Measurements from ENCODE around the gene APOL6. TPM values are rescaled to one million over a fixed set of nuclear protein-coding genes. Genes with fewer than 3 reads are reported as not detected.

The APOL6 gene
- total and polyA plus RNA-seq, 9 of the 15 experiments (the other 6 are each of a cell fraction or from before 2014, with no cell fraction given), result 0.29 to 1.2 (median 0.70) TPM

DNA sequence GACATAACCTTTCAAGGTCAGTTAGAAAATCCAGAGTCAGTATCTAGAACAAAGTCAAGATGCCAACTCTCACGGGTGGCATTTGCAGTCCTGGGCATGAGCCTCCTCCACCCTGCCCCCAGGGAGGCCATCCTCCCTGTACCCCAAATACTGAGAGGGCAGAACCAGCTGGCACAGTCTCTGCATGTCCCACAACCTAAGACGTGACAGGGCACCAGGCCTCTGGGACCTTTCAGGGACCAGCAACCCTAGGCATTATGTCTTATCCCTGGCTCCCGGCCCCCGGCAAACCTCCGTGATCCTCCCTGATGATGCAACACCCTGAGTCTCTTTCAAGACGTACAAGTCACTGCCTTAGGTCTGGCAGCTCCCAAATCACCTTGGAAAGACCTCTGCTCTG lies 33.1 kb upstream of the APOL6 start (continued):
- TF ChIP-seq, protein P1, sequence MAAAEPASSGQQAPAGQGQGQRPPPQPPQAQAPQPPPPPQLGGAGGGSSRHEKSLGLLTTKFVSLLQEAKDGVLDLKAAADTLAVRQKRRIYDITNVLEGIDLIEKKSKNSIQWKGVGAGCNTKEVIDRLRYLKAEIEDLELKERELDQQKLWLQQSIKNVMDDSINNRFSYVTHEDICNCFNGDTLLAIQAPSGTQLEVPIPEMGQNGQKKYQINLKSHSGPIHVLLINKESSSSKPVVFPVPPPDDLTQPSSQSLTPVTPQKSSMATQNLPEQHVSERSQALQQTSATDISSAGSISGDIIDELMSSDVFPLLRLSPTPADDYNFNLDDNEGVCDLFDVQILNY (CRISPR knock-in tag; IDR thresholded peaks at IDR 0.05), result no peak
- TF ChIP-seq, protein P2, sequence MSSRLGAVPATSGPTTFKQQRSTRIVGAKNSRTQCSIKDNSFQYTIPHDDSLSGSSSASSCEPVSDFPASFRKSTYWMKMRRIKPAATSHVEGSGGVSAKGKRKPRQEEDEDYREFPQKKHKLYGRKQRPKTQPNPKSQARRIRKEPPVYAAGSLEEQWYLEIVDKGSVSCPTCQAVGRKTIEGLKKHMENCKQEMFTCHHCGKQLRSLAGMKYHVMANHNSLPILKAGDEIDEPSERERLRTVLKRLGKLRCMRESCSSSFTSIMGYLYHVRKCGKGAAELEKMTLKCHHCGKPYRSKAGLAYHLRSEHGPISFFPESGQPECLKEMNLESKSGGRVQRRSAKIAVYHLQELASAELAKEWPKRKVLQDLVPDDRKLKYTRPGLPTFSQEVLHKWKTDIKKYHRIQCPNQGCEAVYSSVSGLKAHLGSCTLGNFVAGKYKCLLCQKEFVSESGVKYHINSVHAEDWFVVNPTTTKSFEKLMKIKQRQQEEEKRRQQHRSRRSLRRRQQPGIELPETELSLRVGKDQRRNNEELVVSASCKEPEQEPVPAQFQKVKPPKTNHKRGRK (tag; IDR thresholded peaks at IDR 0.05), result no peak
- TF ChIP-seq JUND (IDR thresholded peaks at IDR 0.05; ENCODE audit: borderline replicate concordance, low read depth, low read length) (peak; percentile 81), JUND (tag; IDR thresholded peaks at IDR 0.05; ENCODE audit: borderline replicate concordance, low read depth, low read length) (no peak; the same call in 2 of the 3 replicates), CBX3 (IDR thresholded peaks at IDR 0.05; ENCODE audit: borderline replicate concordance in 1 of 2, low read length in 2 of 2) (no peak), ZZZ3 (IDR thresholded peaks at IDR 0.05) (no peak), SETDB1 (IDR thresholded peaks at IDR 0.05; ENCODE audit: low read length) (no peak), HNRNPUL1 (IDR thresholded peaks at IDR 0.05; ENCODE audit: low read length) (no peak), ESRRB (CRISPR knock-in tag; IDR thresholded peaks at IDR 0.05; ENCODE audit: borderline replicate concordance) (no peak), PHF20 (IDR thresholded peaks at IDR 0.05; ENCODE audit: partially characterized antibody) (no peak), STAT5B (CRISPR knock-in tag; IDR thresholded peaks at IDR 0.05) (no peak), ZNF212 (CRISPR knock-in tag; IDR thresholded peaks at IDR 0.05) (no peak), FOXA3 (CRISPR knock-in tag; conservative IDR thresholded peaks at IDR 0.05 in 1 of 2, IDR thresholded peaks at IDR 0.05 in 1 of 2) (no peak), EP300 (IDR thresholded peaks at IDR 0.05; ENCODE audit: low read length) (no peak), ZNF444 (CRISPR knock-in tag; IDR thresholded peaks at IDR 0.05) (no peak), CBX5 (IDR thresholded peaks at IDR 0.05; ENCODE audit: borderline replicate concordance, low read depth) (no peak)
- TF ChIP-seq, protein P3, sequence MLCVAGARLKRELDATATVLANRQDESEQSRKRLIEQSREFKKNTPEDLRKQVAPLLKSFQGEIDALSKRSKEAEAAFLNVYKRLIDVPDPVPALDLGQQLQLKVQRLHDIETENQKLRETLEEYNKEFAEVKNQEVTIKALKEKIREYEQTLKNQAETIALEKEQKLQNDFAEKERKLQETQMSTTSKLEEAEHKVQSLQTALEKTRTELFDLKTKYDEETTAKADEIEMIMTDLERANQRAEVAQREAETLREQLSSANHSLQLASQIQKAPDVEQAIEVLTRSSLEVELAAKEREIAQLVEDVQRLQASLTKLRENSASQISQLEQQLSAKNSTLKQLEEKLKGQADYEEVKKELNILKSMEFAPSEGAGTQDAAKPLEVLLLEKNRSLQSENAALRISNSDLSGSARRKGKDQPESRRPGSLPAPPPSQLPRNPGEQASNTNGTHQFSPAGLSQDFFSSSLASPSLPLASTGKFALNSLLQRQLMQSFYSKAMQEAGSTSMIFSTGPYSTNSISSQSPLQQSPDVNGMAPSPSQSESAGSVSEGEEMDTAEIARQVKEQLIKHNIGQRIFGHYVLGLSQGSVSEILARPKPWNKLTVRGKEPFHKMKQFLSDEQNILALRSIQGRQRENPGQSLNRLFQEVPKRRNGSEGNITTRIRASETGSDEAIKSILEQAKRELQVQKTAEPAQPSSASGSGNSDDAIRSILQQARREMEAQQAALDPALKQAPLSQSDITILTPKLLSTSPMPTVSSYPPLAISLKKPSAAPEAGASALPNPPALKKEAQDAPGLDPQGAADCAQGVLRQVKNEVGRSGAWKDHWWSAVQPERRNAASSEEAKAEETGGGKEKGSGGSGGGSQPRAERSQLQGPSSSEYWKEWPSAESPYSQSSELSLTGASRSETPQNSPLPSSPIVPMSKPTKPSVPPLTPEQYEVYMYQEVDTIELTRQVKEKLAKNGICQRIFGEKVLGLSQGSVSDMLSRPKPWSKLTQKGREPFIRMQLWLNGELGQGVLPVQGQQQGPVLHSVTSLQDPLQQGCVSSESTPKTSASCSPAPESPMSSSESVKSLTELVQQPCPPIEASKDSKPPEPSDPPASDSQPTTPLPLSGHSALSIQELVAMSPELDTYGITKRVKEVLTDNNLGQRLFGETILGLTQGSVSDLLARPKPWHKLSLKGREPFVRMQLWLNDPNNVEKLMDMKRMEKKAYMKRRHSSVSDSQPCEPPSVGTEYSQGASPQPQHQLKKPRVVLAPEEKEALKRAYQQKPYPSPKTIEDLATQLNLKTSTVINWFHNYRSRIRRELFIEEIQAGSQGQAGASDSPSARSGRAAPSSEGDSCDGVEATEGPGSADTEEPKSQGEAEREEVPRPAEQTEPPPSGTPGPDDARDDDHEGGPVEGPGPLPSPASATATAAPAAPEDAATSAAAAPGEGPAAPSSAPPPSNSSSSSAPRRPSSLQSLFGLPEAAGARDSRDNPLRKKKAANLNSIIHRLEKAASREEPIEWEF (CRISPR knock-in tag; IDR thresholded peaks at IDR 0.05), result no peak
- TF ChIP-seq, protein P4, sequence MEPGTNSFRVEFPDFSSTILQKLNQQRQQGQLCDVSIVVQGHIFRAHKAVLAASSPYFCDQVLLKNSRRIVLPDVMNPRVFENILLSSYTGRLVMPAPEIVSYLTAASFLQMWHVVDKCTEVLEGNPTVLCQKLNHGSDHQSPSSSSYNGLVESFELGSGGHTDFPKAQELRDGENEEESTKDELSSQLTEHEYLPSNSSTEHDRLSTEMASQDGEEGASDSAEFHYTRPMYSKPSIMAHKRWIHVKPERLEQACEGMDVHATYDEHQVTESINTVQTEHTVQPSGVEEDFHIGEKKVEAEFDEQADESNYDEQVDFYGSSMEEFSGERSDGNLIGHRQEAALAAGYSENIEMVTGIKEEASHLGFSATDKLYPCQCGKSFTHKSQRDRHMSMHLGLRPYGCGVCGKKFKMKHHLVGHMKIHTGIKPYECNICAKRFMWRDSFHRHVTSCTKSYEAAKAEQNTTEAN (CRISPR knock-in tag; IDR thresholded peaks at IDR 0.05), result no peak
- TF ChIP-seq, protein P5, sequence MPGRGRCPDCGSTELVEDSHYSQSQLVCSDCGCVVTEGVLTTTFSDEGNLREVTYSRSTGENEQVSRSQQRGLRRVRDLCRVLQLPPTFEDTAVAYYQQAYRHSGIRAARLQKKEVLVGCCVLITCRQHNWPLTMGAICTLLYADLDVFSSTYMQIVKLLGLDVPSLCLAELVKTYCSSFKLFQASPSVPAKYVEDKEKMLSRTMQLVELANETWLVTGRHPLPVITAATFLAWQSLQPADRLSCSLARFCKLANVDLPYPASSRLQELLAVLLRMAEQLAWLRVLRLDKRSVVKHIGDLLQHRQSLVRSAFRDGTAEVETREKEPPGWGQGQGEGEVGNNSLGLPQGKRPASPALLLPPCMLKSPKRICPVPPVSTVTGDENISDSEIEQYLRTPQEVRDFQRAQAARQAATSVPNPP (IDR thresholded peaks at IDR 0.05; ENCODE audit: borderline replicate concordance, insufficient read depth, insufficient read length), result no peak
